ENCODE data around the gene PLCG1.
"Not testable (repeated sequence)": the region's sequence is repeated elsewhere in the genome, so short reads cannot be mapped to it uniquely, and the experiment has no call there.

The PLCG1 gene

DNA sequence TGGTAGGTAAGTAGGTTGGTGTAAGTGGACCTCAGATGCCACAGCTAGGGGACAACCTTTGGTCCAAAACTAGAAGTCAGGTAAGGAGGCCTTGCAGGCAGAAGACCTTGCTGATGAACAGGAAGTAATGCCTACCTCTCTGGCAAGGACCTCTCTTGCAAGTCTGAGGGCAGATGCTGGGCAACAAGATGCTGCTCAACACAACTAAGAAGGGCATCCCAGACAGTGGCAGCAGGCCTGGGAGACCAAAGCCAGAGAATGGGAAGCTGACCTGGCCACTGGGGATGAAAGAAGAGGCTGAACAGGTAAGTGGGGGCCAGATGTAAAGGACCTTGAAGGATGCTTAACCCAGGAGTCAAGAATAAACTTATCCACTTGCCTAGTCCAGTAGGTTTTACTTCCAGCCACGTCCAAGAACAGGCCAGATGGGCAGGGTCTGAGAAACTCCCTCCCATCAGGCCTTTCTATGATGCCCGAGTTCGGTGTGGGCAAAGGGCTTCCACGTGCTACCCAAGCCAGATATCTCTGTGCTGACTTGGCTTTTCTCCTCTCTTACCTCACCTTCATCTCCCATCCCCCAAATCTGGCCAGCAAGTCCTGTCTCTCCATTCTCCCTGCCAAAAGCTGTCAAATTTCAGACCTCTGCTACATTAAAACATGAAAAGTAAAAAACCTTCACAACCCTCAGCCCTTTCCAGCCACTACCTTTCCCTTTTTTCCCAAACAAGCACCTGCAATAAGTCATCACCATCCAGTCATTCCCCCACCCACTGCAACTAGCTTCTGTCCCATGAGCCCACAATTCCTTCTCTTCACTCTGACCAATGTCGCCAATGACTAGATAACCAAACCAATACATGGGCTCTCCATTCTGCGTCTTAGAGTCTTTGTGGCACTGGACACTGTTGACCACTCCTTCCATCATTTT is 11.5 kb upstream of the PLCG1 start:
- no peak for DNase-seq

DNA sequence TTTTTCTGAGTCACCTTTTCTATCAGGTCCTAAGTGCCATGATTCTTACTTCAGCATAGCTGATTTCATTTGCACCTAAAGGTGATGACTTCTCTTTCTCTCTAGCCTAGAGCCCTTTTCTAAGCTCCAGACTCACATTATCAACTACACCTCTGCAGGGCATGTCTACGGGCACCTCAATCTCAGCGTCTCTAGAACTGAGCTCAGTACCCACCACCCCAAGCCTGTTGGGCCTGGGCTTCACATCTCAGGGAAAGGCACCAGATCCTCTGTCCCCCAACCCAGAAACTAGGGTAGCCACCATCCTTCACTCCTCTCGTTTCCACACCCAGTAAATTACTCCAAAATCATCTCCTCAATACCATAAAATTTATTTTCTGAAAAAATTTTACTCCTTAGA is 10.6 kb upstream of the PLCG1 start:
- DNase-seq, result no peak

DNA sequence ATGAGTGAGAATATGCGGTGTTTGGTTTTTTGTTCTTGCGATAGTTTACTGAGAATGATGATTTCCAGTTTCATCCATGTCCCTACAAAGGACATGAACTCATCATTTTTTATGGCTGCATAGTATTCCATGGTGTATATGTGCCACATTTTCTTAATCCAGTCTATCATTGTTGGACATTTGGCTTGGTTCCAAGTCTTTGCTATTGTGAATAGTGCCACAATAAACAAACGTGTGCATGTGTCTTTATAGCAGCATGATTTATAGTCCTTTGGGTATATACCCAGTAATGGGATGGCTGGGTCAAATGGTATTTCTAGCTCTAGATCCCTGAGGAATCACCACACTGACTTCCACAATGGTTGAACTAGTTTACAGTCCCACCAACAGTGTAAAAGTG is 9.0 kb upstream of the PLCG1 start:
- not testable (repeated sequence) for DNase-seq

DNA sequence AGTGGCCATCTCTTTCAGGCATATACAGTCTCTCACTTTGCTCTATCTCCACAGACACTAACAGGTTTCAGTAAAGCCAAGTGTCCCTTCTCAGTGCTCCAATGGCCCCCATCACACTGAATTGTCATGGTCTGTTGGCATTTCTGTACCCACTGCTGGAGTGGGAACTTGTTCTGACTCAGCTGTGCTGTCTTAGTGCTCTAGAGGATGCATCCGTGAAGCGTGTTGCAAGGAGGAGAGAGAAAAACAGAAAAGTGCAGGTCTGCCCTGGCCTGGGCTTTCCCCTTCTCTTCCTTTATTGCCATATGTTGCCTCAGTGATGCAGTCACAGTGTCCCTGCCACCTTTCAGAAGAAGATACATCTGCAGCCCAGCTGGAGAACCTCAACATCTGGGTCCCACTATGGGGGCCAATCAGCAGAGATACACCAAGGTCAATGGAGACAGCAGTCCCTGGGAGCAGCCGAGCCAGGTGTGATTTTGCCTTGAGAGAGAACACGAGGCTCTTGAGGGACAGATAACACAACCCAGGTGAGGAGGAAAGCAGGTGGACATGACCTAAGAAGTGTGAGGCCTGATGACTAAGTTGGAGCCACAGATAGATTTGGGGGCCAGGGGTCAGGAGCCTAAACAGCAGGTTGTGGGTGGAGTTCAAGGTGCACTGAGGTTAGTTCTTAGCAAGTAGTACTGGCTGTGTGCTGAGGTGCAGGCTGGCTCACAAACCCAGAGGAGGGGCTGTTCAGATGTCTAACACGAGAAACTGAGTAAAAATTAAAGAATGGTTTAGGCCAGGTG is 5.6 kb upstream of the PLCG1 start:
- no peak for DNase-seq

DNA sequence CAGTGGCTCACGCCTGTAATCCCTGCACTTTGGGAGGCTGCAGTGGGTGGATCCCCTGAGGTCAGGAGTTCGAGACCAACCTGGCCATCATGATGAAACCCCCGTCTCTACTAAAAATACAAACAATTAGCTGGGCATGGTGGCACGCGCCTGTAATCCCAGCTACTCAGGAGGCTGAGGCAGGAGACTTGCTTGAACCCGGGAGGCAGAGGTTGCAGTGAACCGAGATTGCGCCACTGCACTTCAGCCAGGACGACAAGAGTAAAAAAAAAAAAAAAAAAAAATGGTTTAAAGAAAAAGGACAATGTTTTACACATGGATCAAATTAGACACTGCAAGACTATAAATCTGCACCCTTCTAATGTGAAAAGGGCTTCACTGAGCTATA is 5.0 kb upstream of the PLCG1 start:
- not testable (repeated sequence) for DNase-seq

DNA sequence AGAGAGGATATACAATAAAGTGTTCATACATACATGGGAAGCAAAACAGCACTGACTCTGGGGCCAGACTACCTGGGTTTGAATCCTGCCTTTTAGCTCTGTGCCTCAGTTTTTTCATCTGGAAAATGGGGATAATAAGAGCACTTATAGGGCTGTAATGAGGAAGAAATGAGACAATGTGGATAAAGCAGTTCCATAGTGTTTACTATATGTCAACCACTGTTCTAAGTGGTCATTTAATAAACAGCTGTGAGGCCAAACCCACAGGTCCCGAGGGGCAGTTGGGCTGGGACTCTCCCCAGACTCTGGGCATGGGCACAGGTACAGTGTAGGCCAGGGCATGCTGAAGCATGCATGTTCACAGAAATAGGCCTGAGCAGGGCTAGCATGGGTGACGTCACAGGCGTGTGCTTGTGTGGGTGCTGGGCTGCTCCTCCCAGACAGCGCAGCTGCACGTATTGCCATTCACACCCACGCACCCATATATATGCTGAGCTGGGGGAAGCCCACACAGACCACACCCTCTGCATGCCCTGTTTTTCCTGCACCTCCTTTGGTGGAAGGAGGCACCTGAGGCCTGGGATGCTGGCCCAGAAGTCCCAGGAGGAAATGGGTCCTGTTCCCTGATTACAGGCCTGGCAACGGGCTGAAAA is 3.5 kb upstream of the PLCG1 start:
- peak; percentile 67 to 74 for DNase-seq

DNA sequence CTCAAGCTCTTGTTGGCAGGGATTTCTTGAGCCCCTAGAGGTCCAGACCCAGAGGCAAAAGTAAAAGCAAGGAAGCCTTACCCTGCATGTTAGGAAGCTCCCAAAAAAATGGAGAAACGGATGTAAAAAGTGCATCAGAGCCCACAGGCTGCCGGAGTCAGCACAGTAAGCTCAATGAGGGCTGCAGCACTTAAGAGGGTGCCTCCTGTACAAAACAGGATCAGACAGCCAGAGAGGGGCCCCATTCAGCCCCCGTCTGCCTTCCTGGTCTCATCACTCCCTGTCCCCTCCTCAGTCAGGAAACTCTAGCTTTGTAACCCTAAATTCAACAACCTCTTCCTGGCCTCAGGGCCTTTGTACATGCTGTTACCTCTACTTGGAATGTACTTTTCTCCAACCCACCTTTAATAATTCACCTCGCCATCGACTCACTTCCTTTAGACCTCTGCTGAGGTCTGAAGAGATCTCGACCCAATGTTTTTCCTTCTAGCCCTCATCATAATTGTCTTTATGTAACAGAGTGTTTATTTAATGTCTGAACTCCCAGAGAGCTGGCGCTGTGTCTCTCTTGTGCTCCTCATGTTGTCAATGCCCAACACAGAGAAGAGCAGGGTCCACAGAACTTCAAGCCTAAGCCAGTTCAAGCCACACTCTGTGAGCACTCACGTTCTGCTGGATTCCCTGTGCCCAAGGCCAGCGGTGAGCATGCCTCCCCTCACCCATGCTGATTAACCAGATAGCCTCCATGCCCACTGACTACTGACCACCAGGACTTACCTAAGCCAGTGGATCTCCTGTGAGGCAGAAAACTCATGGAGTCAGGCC is 2.8 kb upstream of the PLCG1 start:
- no peak for DNase-seq

DNA sequence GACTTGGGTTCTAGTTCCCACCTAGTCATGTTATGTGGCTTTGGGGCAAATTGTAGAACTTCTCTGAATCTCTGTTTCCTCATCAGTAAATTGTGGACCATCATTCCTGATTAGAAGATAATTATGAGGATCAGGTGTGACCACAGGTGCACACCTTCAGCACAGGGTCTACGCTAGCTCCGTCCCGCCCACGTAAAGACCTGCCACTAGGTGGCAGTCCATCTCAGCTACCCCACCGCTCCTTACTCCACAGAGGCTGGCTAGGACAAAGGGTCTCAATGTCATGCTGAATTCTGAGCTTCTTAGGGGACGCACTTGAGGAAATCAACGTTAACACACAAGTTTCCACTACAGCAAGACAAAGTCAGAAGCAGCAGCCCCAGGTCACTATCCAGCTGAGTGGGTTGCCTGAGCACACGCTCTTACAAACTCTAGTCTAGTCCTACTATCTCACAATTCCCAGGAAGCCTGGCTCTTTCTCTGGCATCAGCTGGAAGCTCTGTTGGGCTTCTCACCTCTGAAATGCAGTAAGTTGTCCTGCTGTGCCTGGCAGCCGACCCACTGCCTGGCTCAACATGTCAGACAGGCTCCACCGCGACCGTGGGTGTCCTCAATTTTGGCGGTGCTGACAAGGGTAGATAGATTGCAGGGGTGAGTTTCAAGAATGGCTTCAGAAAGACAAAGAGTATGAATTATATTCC is 2.0 kb upstream of the PLCG1 start:
- DNase-seq, result peak; percentile 67 to 79

DNA sequence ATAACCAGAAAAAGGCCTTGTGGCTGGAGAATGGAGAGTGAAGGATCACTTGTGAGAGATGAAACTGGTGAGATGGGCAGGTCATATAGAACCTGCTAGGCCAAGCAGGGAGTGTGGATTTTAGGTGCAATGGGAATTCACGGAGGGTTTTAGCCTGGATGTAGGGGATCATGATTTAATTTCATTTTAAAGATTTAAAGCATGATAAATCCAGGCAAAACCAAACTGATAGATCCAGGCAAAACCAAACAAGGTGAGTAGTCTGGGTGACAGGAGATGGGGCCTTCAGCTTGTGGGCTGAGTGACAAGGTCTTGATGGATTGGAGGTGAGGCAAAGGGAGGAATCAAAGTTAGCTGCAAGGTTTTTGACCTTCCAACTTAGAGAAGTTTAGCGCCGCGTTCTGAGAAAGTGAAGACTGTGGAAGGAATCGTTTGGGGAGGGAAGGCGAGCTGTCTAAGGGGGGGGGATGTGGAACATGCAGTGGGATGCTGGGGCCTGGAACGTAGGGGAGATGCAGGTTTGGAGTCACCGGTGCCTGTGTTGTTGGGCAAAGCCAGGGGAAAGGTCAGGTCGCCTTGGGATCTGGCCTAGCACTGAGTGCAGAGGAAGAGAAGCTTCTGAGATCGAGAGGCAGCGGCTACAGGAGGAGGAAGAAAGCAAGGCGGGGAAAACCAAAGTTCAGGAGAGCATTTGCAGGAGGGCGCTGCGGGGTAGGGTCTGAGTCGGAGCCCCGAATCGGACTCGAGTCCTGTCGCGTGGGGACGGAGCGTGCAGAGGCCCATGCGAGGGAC is 1.3 kb upstream of the PLCG1 start:
- DNase-seq, result peak in 1 of 2 experiments; percentile 27

DNA sequence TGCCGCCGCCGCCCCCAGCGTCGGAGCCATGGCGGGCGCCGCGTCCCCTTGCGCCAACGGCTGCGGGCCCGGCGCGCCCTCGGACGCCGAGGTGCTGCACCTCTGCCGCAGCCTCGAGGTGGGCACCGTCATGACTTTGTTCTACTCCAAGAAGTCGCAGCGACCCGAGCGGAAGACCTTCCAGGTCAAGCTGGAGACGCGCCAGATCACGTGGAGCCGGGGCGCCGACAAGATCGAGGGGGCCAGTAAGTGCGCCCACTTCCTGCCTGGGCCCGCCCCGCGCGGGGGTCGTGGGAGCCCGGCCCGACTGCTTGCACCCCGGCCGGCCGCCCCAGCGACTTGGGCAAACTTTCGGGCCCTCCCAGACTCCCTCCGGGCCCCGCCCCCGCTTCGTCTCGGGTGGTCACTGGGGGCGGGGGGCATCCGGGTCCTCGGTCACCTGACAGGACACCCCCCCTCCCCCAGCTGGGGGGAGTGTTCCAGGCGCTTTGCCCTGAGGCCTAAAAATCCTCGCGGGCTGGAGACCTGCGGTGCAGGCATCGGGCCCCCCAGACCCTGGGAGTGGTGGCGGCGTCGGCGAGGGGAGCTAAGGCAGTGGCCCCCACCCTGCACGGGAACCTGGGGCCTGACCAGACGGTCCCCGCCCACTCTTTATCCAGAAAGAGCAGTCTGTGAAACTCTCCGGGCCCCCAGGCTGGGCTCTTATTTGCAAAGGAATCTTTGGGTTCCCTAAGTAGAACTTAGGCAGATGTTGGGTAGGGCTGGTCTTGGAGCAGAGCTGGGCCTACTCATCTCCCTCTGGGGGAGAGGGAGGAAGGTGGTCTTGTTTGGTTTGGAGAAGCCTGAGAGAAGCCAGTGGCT is 501 bp downstream of the PLCG1 start:
- peak; percentile 79 to 82 for DNase-seq

DNA sequence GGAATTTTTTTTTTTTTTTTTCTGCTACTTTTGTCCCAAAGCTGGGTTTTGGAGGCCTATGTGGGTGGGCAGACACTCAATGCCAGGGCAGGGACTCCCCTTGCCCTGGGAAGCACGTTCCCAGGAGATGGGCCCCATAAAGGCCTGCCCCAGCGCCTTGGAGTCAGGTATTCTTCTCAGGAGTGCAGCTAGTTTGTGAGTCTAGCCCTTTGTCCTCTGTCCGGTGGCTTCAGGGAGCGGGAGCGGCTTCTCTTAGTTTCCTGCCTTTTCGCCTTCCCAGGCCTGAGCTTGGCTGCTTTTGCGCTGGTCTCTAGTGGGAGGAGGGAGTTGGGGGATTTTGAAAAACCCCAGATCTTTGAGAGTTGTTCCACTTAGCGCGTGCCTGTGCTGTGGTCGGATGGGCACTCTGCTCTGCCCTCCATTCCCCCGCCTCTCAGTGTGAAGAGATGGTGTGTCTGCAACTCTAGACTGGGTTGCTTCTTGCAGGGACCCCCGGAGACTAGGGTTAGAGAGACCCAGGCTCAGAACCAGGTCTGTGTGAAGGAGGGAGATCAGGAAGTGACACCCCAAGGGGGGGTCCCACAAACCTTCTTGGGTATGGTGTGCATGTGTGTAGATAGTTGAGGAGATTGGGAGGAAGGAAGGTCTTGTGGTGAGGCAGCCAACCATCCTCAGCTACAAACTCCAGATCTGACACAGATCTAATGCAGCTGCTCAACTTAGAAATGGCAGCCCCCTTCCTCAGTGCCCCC is 1.3 kb downstream of the PLCG1 start:
- DNase-seq, result peak; percentile 62 to 64

DNA sequence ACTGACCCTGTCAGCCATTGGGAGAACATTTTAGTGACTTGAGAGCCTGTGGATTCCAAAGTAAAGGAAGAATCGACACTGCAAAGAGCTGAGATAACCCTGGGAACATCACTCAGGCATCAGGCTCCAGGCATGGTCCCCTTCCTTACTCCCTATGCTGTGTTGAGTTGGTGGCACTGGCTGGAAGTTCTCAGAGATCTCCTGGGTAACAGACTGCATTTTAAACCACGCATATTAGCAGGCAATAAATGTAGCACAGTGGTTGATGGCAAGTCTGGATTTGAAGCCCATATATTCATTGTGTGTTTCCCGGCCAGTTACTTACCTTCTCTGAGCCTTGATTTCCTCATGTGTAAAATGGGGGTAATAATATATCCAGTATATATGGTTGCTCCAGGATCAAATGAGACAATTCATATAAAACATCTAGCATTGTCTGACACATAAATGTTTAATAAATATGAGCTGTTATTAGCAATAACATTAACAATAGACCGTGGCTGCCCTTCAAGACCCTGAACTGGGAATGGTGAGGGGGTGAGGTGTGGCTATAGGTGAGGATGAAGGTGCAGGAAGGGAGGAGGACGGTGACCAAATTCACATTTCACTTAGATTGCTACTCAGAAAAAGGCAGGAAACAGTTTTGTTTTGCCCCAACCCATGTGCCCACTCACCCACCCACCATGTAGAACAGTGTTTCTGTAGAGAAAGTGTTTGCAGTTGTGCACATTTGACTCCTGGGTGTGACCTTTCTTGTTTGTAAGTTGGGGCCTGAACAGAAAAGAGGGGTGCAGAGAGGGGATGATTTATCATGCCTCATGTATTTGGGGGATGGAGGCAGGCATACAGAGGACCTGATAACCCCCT is 2.1 kb downstream of the PLCG1 start:
- DNase-seq, result peak; percentile 38 to 47

DNA sequence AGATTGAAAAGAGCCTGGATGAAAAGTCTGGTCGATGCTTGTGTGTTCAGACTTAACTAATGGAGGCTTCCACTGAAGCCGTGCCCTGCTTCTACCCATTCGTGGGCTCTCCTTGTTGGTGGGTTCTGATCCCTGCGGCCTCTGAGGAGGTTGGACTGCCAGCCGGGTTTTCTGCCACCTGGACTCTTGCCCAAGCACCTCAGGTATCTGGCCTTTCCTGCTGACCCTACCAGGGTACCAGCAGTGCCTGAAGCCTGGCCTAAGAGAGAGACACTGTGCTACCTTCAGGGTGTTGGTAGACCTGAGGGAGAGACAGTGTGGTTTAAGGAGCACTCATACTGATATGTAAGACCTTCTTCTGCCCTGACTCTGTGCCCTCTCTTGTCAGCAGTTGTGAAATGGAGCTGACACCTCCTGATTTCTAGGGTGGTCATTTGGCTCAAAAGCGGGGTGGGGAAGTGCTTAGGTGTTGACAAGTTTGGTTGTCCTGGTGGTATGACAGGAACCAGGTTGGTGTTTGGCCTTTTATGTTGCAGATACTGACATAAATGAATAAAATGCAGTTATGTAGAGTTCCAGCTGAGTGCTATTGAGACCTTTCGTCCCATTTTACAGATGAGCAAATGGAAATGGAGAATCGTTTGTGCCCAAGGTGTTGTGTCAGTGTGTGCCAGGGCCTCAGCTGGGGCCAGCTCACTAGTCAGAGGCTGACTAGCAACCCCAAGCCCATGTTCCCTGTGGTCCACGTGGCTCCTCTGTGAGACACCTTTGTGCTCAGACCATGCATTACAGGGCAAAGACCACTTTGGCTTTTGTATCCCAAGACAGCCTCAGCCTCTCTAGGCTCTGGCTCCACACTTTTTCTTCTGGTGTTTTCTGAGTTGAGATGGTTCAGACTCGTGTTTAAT is 3.1 kb downstream of the PLCG1 start:
- DNase-seq, result peak; percentile 49 to 52

DNA sequence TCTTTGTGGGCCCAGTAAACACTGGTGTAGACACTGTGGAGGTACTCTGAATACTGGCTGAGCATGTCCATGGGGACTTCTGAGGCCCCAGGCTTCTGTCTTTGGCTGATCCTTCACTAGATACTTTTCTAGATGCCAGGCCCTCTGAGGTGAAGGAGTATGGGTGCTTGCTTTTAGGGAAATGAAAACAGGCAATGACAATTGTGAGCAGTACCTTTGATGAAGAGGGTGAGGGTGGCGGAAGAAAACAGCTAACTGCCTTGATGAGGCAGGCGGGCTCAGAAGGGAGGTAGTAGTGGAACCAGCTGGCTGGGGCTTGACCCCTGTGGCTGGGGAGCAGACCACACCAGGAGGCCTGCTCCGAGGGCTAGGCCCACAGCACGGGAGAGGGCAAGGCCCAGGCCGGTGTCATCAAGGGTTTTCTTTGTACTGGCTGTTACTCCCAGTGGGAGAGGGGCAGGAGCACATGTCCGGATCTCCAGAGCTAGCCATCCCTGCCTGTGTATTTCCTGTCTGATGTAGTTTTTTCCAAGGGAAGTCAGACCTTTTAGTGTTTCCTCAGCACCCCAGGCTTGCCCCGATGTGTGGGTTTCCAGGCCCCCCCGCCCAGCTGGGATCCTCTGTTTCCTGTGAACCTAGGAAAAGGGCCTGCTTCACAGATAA is 3.9 kb downstream of the PLCG1 start:
- DNase-seq, result peak; percentile 46 to 53

DNA sequence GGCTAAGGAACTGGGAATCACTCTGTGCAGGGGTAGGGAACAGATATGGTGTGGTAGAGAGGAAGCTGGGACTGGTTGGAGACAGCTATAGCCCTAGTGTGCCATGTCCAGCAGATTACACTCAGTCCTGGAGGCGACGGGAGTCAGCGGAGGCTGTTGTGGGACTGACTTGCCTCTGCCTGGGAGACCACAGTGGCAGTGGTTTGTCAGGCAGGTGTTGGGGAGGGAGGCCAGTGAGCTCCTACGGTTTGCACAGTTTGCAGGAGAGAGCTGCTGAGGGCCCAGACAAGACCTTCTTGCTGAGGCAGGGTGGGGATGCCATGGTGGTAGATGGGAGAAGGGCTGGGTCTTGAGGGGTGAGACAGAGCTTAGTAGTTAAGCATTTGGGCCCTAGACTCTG is 4.9 kb downstream of the PLCG1 start:
- DNase-seq, result peak; percentile 46 to 50

DNA sequence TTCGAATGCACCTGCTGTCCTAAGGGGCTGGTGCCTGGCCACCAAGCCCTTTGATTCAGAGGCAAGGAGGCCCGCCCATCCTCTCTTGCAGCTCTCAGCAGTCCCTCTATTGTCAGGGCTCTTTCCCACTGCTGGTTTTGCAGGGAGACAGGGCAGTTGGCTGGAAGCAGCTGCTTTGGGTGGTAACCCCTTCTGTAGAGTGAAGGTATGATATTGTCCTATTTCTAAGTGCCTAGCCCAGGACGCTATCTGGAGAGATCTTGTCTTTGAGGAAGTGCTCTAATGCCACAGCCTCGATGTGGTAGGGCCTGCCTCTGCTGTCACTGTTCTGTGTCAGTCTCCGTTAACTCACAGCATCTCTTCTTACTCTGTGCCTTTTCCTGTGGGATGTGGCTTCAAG is 5.6 kb downstream of the PLCG1 start:
- DNase-seq, result peak; percentile 48 to 49

DNA sequence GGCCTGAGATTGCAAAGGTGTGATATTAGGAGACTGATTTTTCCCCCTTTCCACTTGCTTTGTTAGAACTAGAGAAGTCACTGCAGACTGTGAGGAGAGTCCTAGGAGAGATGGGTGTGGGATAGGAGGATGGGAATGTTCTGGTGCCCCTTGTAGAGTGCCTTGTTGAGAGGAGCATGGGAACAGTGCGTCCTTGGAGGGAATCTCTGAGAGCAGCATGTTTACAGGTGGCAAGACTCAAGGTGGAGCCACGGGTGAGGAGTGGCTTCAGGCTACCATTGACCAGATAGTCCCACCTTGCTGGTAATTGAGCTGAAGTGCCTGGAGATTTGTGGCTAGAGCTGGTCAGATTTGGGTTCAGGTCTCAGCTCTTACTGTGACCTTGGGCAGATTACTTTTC is 6.0 kb downstream of the PLCG1 start:
- DNase-seq, result no peak

Data from activated T-cell treated with anti-CD3 and anti-CD28 coated beads, Interleukin-2, amount 50 U/mL, for 48 hours (primary cell).